ENCODE data around the gene TRIM75. TPM values are rescaled to one million over a fixed set of nuclear protein-coding genes. Genes with fewer than 3 reads are reported as not detected.

The TRIM75 gene
- total and polyA plus RNA-seq, 2 donors (not counting 1 experiment from before 2014, with no cell fraction given): not detected

GRCh38 chr4:165006886-165007285, 46.8 kb upstream of the TRIM75 start:
- TF ChIP-seq EZH2 (IDR thresholded peaks at IDR 0.05; ENCODE audit: low read length, missing control alignments): no peak
- TF ChIP-seq, protein P1, sequence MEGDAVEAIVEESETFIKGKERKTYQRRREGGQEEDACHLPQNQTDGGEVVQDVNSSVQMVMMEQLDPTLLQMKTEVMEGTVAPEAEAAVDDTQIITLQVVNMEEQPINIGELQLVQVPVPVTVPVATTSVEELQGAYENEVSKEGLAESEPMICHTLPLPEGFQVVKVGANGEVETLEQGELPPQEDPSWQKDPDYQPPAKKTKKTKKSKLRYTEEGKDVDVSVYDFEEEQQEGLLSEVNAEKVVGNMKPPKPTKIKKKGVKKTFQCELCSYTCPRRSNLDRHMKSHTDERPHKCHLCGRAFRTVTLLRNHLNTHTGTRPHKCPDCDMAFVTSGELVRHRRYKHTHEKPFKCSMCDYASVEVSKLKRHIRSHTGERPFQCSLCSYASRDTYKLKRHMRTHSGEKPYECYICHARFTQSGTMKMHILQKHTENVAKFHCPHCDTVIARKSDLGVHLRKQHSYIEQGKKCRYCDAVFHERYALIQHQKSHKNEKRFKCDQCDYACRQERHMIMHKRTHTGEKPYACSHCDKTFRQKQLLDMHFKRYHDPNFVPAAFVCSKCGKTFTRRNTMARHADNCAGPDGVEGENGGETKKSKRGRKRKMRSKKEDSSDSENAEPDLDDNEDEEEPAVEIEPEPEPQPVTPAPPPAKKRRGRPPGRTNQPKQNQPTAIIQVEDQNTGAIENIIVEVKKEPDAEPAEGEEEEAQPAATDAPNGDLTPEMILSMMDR (conservative IDR thresholded peaks at IDR 0.05 in 1 of 2, IDR thresholded peaks at IDR 0.05 in 1 of 2; ENCODE audit: low read depth in 1 of 2, low read length in 2 of 2): no peak
- Histone ChIP-seq H3K4me2 (ENCODE audit: extremely low read depth, insufficient read depth, low read length) (no peak overlapping the region), H3K27ac (ENCODE audit: insufficient read depth, low read length) (no peak overlapping the region), H3K9me3 (ENCODE audit: control insufficient read depth, insufficient read depth, low read depth, low read length) (no peaks in the 10 kb centered on the region), H3K4me3 (replicated peaks in 1 of 4; ENCODE audit: control extremely low read depth in 1 of 4, insufficient read depth in 1 of 4, low read depth in 3 of 4, low read length in 4 of 4) (no peak overlapping the region), H3K79me2 (ENCODE audit: control insufficient read depth, insufficient read depth, low read length) (no peaks in the 10 kb centered on the region), H3K27me3 (ENCODE audit: control insufficient read depth, insufficient read depth, low read length) (no peaks in the 10 kb centered on the region), H3K36me3 (ENCODE audit: control insufficient read depth, insufficient read depth, low read length) (no peaks in the 10 kb centered on the region), H4K20me1 (ENCODE audit: control insufficient read depth, extremely low read depth, insufficient read depth, low read length) (no peaks in the 10 kb centered on the region), H3K9ac (ENCODE audit: insufficient read depth, low read length) (no peak overlapping the region), H2AFZ (ENCODE audit: low read length) (no peak overlapping the region), H3K4me1 (ENCODE audit: control insufficient read depth, extremely low read depth, insufficient read depth, low read length) (no peaks in the 10 kb centered on the region)
- no peak for DNase-seq (ENCODE audit: low read depth in 2 of 2)

DNA sequence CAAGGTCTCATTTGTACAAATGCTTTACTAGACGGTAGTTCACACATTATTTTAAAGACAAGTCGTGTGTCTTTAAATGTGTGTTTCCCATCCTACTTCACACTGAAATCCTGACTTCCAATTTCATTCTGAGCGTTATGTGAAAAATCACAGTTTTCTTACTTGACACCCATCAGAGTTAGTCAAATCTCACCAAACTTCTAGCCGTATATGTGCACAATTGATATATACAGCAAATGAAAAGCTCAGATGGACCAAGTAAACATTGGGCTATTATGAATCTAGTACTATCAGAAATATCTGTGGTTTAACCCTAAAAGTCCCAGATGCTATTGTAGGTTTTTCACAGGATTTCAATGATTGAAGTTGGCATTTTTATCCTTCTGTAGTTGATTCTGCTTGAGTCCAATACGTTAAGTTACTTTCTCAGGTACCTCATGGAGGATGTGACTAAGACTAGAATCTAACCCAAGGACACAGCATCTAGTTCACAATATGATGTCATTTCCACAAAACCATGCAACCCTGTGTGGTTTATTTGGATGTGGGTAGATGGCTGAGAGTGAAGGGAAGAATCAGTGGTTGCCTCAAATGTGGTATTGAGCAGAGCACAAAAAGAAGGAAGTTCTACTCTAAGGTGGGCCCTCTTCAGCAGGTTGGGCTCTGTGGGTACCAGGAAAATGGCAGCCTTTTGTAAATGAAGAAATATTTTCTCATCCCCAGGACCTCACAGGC, 44.0 kb upstream of the TRIM75 start:
- no peak overlapping the region for H3K4me3 ChIP-seq (replicated peaks in 1 of 4; ENCODE audit: control extremely low read depth in 1 of 4, insufficient read depth in 1 of 4, low read depth in 3 of 4, low read length in 4 of 4)
- H2AFZ ChIP-seq (ENCODE audit: low read length): no peak overlapping the region
- H3K9me3 ChIP-seq (ENCODE audit: control insufficient read depth, insufficient read depth, low read depth, low read length): no peaks in the 10 kb centered on the region
- DNase-seq (ENCODE audit: low read depth in 2 of 2): no peak
- no peaks in the 10 kb centered on the region for H3K27me3 ChIP-seq (ENCODE audit: control insufficient read depth, insufficient read depth, low read length)
- H3K4me2 ChIP-seq (ENCODE audit: extremely low read depth, insufficient read depth, low read length): no peak overlapping the region
- no peaks in the 10 kb centered on the region for H3K4me1 ChIP-seq (ENCODE audit: control insufficient read depth, extremely low read depth, insufficient read depth, low read length)
- H3K9ac ChIP-seq (ENCODE audit: insufficient read depth, low read length): no peak overlapping the region
- H3K79me2 ChIP-seq (ENCODE audit: control insufficient read depth, insufficient read depth, low read length): no peaks in the 10 kb centered on the region
- H4K20me1 ChIP-seq (ENCODE audit: control insufficient read depth, extremely low read depth, insufficient read depth, low read length): no peaks in the 10 kb centered on the region
- H3K27ac ChIP-seq (ENCODE audit: insufficient read depth, low read length): no peak overlapping the region
- TF ChIP-seq, protein P1 (conservative IDR thresholded peaks at IDR 0.05 in 1 of 2, IDR thresholded peaks at IDR 0.05 in 1 of 2; ENCODE audit: low read depth in 1 of 2, low read length in 2 of 2): no peak
- TF ChIP-seq EZH2 (IDR thresholded peaks at IDR 0.05; ENCODE audit: low read length, missing control alignments): no peak
- H3K36me3 ChIP-seq (ENCODE audit: control insufficient read depth, insufficient read depth, low read length): no peaks in the 10 kb centered on the region

GRCh38 chr4:165010487-165010886, 43.2 kb upstream of the TRIM75 start:
- no peak for TF ChIP-seq EZH2 (IDR thresholded peaks at IDR 0.05; ENCODE audit: low read length, missing control alignments)
- TF ChIP-seq, protein P1 (conservative IDR thresholded peaks at IDR 0.05 in 1 of 2, IDR thresholded peaks at IDR 0.05 in 1 of 2; ENCODE audit: low read depth in 1 of 2, low read length in 2 of 2): no peak
- no peaks in the 10 kb centered on the region for H3K79me2 ChIP-seq (ENCODE audit: control insufficient read depth, insufficient read depth, low read length)
- no peaks in the 10 kb centered on the region for H3K36me3 ChIP-seq (ENCODE audit: control insufficient read depth, insufficient read depth, low read length)
- H3K9me3 ChIP-seq (ENCODE audit: control insufficient read depth, insufficient read depth, low read depth, low read length): no peaks in the 10 kb centered on the region
- no peak for DNase-seq (ENCODE audit: low read depth in 2 of 2)
- no peak overlapping the region for H2AFZ ChIP-seq (ENCODE audit: low read length)
- H3K9ac ChIP-seq (ENCODE audit: insufficient read depth, low read length): no peak overlapping the region
- H3K27me3 ChIP-seq (ENCODE audit: control insufficient read depth, insufficient read depth, low read length): no peaks in the 10 kb centered on the region
- H3K4me1 ChIP-seq (ENCODE audit: control insufficient read depth, extremely low read depth, insufficient read depth, low read length): no peaks in the 10 kb centered on the region
- no peak overlapping the region for H3K27ac ChIP-seq (ENCODE audit: insufficient read depth, low read length)
- H4K20me1 ChIP-seq (ENCODE audit: control insufficient read depth, extremely low read depth, insufficient read depth, low read length): no peaks in the 10 kb centered on the region
- no peak overlapping the region for H3K4me3 ChIP-seq (replicated peaks in 1 of 4; ENCODE audit: control extremely low read depth in 1 of 4, insufficient read depth in 1 of 4, low read depth in 3 of 4, low read length in 4 of 4)
- H3K4me2 ChIP-seq (ENCODE audit: extremely low read depth, insufficient read depth, low read length): no peak overlapping the region

All from fibroblast of lung (primary cell).